Ramos (cell line): ENCODE results near the gene ADRB2.
"Not testable (repeated sequence)": the region's sequence is repeated elsewhere in the genome, so short reads cannot be mapped to it uniquely, and the experiment has no call there.

Source experiments
- in situ Hi-C: fragments of 300-500 bp; cut with MboI; formaldehyde crosslinking; loops from one replicate; pipeline ENCODE4 v1.14.3; 2022; ENCODE audit warnings: low sequenced_read_pairs; ENCODE audit not compliant: unreplicated experiment

ADRB2 gene

GRCh38 chr5:148850836-148851235 is 24.4 kb downstream of the ADRB2 start:
- in situ Hi-C loops = no loop called here

- in situ Hi-C loops = no loop called here
Observed at GRCh38 chr5:148853868-148854267, 27.5 kb downstream of the ADRB2 start.

- in situ Hi-C loops = no loop called here
Observed at GRCh38 chr5:148855249-148856008, 29.0 kb downstream of the ADRB2 start.

GRCh38 chr5:148856009-148856367 is 29.6 kb downstream of the ADRB2 start:
- in situ Hi-C loops = no loop called here

GRCh38 chr5:148856424-148856823 is 30.0 kb downstream of the ADRB2 start:
- in situ Hi-C loops = no loop called here

- in situ Hi-C loops = no loop called here
Observed at GRCh38 chr5:148857474-148857873, 31.1 kb downstream of the ADRB2 start.

- in situ Hi-C loops = no loop called here
Observed at GRCh38 chr5:148858106-148858505, 31.7 kb downstream of the ADRB2 start.

GRCh38 chr5:148858547-148858946 is 32.1 kb downstream of the ADRB2 start:
- in situ Hi-C loops = no loop called here

GRCh38 chr5:148859703-148860102 is 33.3 kb downstream of the ADRB2 start:
- in situ Hi-C loops = no loop called here

- in situ Hi-C loops = no loop called here
Observed at GRCh38 chr5:148860599-148860998, 34.2 kb downstream of the ADRB2 start.

GRCh38 chr5:148861088-148861487 is 34.7 kb downstream of the ADRB2 start:
- in situ Hi-C loops = no loop called here

GRCh38 chr5:148861696-148862095 is 35.3 kb downstream of the ADRB2 start:
- in situ Hi-C loops = no loop called here

- in situ Hi-C loops = no loop called here
Observed at GRCh38 chr5:148864113-148864841, 37.9 kb downstream of the ADRB2 start.

GRCh38 chr5:148866024-148866423 is 39.6 kb downstream of the ADRB2 start:
- in situ Hi-C loops = no loop called here

- in situ Hi-C loops = no loop called here
Observed at GRCh38 chr5:148873120-148873519, 46.7 kb downstream of the ADRB2 start.

GRCh38 chr5:148873690-148874485 is 47.5 kb downstream of the ADRB2 start:
- in situ Hi-C loops = no loop called here

- in situ Hi-C loops = no loop called here
Observed at GRCh38 chr5:148875205-148875875, 48.9 kb downstream of the ADRB2 start.

GRCh38 chr5:148877436-148877835 is 51.0 kb downstream of the ADRB2 start:
- in situ Hi-C loops = not testable (repeated sequence)
